A549 treated with CORT108297 at 1 μM for 4 hours (cell line): ENCODE data around the gene TTC27. TPM values are rescaled to one million over a fixed set of nuclear protein-coding genes. Genes with fewer than 3 reads are reported as not detected.

Experiments
- total RNA-seq: library from RNA; stranded (reverse); fragments of 200-300 nt; extraction: Qiagen RNA extraction; gene quantifications from 5 replicates; pipeline ENCODE4 v1.2.3, GENCODE V29; 2022

TTC27 gene
- total RNA-seq: 22.6 to 30.7 TPM (median 23.7 TPM) in 5 replicates

GRCh38 chr2:32627814-32628579 lies at the start of gene TTC27:
TSS of gene TTC27 (plus strand) at chr2:32628050. CDS start at chr2:32628293, 243 bp downstream.

